Calu3 (cell line): ENCODE data around the gene SPAG8. TPM values are rescaled to one million over a fixed set of nuclear protein-coding genes. Genes with fewer than 3 reads are reported as not detected.

ENCODE experiments used
- BruUV-seq: library from RNA; stranded (reverse); fragments of 400-500 nt; replicated peaks from 2 replicates; lab custom pipeline; 2021; lab: Mats Ljungman, UMichigan
- CTCF ChIA-PET: fragments of 300-600 bp; sonication (Branson Sonifier 250); formaldehyde crosslinking; loops from one replicate; lab custom pipeline; 2022; ENCODE audit warnings: antibody characterized with exemption; lab: Charles Lee
- DNase-seq: peaks from one replicate; pipeline ENCODE4 v3.0.0; 2022
- H3K27ac Mint-ChIP-seq: one replicate; pipeline ENCODE4 v1.8.0; 2022; ENCODE audit warnings: mixed read lengths; ENCODE audit not compliant: unreplicated experiment
- H3K27me3 Mint-ChIP-seq: one replicate; pipeline ENCODE4 v1.8.0; 2022; ENCODE audit warnings: mixed read lengths; ENCODE audit not compliant: unreplicated experiment
- H3K36me3 Mint-ChIP-seq: one replicate; pipeline ENCODE4 v1.8.0; 2022; ENCODE audit warnings: mild to moderate bottlenecking, moderate library complexity, mixed read lengths; ENCODE audit not compliant: insufficient read depth, unreplicated experiment
- H3K4me1 Mint-ChIP-seq: one replicate; pipeline ENCODE4 v1.8.0; 2022; ENCODE audit warnings: mild to moderate bottlenecking, low read depth, mixed read lengths; ENCODE audit not compliant: unreplicated experiment
- H3K4me3 Mint-ChIP-seq: one replicate; pipeline ENCODE4 v1.8.0; 2022; ENCODE audit warnings: mild to moderate bottlenecking, low read depth, moderate library complexity, mixed read lengths; ENCODE audit not compliant: unreplicated experiment
- H3K9me3 Mint-ChIP-seq: one replicate; pipeline ENCODE4 v1.8.0; 2022; ENCODE audit warnings: low read depth, mixed read lengths; ENCODE audit not compliant: unreplicated experiment
- CTCF ChIP-seq: fragments of 200-600 bp; IDR thresholded peaks from one replicate; pipeline ENCODE4 v1.8.0; 2022; ENCODE audit warnings: antibody characterized with exemption; ENCODE audit not compliant: unreplicated experiment
- intact Hi-C: fragments of 100-400 bp; cut with micrococcal nuclease; formaldehyde crosslinking; loops from one replicate; pipeline ENCODE4 v1.10.0; 2022; ENCODE audit not compliant: unreplicated experiment
- total RNA-seq: library from RNA; stranded (reverse); gene quantifications from 2 replicates; pipeline ENCODE4 v1.2.3, GENCODE V29; 2022

The SPAG8 gene
- total RNA-seq, 1 experiment from 2014 or later, result 0.97 TPM

GRCh38 chr9:35771075-35771433 is 41.0 kb downstream of the SPAG8 start:
- CTCF ChIA-PET, result no interaction called here
- Mint-ChIP-seq H3K36me3 (peaks cover 4% of the 10 kb centered on the region), H3K27ac (no peak overlapping the region), H3K4me1 (peaks cover 7% of the 10 kb centered on the region), H3K27me3 (no peaks in the 10 kb centered on the region), H3K9me3 (no peaks in the 10 kb centered on the region), H3K4me3 (no peak overlapping the region)
- no peak for DNase-seq
- no peak for TF ChIP-seq CTCF
- BruUV-seq, result no TSS peak
- intact Hi-C loops, result no loop called here

GRCh38 chr9:35769763-35770162 is 42.3 kb downstream of the SPAG8 start:
- Mint-ChIP-seq H3K9me3 (no peaks in the 10 kb centered on the region), H3K4me3 (no peak overlapping the region), H3K4me1 (peaks cover 1% of the 10 kb centered on the region), H3K27ac (no peak overlapping the region), H3K36me3 (no peaks in the 10 kb centered on the region), H3K27me3 (no peaks in the 10 kb centered on the region)
- no TSS peak for BruUV-seq
- no peak for TF ChIP-seq CTCF
- no peak for DNase-seq
- intact Hi-C loops, result no loop called here
- CTCF ChIA-PET, result no interaction called here

GRCh38 chr9:35767458-35767857 is 44.6 kb downstream of the SPAG8 start:
- Mint-ChIP-seq H3K36me3 (no peaks in the 10 kb centered on the region), H3K9me3 (no peaks in the 10 kb centered on the region), H3K4me3 (no peak overlapping the region), H3K27ac (no peak overlapping the region), H3K4me1 (no peaks in the 10 kb centered on the region), H3K27me3 (no peaks in the 10 kb centered on the region)
- DNase-seq, result no peak
- no peak for TF ChIP-seq CTCF
- no TSS peak for BruUV-seq
- intact Hi-C loops, result no loop called here
- CTCF ChIA-PET, result no interaction called here

GRCh38 chr9:35766997-35767396 is 45.1 kb downstream of the SPAG8 start:
- Mint-ChIP-seq H3K4me1 (peaks cover 3% of the 10 kb centered on the region), H3K9me3 (no peaks in the 10 kb centered on the region), H3K4me3 (no peak overlapping the region), H3K36me3 (peaks cover 1% of the 10 kb centered on the region), H3K27me3 (no peaks in the 10 kb centered on the region), H3K27ac (no peak overlapping the region)
- DNase-seq, result no peak
- intact Hi-C loops, result no loop called here
- no peak for TF ChIP-seq CTCF
- BruUV-seq, result no TSS peak
- CTCF ChIA-PET, result no interaction called here
